Stimulated activated CD4-positive, alpha-beta T cell treated with anti-CD3 and anti-CD28 coated beads, Interleukin-12 subunit alpha, Interleukin-12 subunit beta, amount 100 ng/mL, for 24 hours (primary cell): ENCODE data around the gene RPS14.

Experiments
- DNase-seq, 2 experiments: peaks; one replicate each; pipeline ENCODE4 v3.0.0-alpha.2; 2020; ENCODE audit warnings: low read depth in 2 of 2

The RPS14 gene

DNA sequence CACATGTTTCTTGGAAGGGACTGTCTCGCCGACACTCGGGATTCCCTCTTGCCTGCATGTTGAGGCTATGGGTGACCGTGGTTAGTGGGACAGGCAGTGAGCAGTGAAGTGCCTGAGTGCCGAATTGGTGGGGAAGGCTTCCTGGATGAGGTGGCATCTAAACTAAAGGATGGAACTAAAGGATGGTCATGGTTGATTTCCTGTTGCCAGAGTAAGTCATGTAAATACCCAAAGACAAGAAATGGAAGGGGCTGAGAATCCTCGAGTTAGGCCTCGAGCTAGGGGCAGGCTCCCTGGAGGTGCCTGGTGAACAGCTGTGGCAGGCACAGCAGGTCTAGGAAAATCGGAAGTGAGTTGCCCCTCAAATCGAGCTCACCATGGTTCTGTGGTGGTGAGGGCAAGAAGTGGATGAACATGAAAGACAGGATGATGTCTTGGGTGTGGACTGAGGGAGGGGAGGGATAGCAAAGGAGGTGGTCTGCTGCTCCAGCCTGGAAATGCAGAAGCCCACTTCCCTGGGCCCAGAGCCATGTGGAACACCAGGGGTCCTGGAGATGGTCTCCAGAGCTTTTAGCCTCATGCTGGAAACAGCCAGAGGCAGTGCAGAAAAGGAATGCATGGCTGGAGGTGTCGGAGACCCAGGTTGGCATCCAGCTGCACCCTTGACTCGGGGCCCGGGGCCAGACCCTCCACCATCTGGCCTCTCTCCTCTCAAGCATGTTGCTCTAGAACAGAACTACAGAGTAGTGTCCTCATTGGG, 49.0 kb downstream of the RPS14 start:
- no peak for DNase-seq

- no peak for DNase-seq
Measured at GRCh38 chr5:150399524-150400211, 49.9 kb downstream of the RPS14 start.

GRCh38 chr5:150398722-150399523, 50.6 kb downstream of the RPS14 start:
- no peak for DNase-seq

- no peak for DNase-seq
Measured at GRCh38 chr5:150397782-150398721, 51.5 kb downstream of the RPS14 start.

DNA sequence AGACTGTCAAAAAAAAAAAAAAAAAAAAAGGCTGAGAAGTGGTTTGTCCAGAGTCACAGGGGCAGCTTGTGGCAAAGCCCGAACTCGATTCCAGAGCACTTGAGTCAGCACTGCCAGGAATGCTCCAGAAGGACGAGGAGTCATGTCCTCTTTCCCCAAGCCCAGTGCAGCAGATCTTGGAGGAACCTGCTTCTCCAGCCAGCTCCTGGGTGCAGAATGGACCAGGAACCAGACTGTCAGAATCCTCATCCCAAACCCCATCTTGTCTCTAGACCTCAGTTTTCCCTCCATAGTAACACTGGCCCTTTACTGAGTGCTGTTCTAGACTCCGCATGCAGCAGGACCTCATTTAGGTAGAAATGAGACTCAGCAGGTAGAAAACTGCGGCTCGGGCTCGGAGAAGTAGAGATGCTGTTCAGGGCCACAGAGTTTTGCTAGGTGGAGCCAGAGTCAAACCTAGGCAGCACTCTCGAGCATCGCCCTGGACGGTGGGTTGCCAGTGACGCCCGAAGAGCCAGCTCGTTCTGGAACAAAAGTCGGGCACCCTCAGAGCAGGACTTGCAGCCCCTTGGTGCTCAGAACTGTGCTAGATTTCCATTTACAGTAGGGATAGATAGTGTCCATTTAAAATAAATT, 52.3 kb downstream of the RPS14 start:
- DNase-seq = no peak

DNA sequence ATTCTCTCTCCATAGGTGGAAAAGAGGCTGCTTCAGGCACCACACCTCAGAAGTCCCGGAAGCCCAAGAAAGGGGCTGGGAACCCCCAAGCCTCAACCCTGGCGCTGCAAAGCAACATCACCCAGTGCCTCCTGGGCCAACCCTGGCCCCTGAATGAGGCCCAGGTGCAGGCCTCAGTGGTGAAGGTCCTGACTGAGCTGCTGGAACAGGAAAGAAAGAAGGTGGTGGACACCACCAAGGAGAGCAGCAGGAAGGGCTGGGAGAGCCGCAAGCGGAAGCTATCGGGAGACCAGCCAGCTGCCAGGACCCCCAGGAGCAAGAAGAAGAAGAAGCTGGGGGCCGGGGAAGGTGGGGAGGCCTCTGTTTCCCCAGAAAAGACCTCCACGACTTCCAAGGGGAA, 53.3 kb downstream of the RPS14 start:
- DNase-seq = no peak

- no peak for DNase-seq
Measured at GRCh38 chr5:150395688-150395975, 53.9 kb downstream of the RPS14 start.

DNA sequence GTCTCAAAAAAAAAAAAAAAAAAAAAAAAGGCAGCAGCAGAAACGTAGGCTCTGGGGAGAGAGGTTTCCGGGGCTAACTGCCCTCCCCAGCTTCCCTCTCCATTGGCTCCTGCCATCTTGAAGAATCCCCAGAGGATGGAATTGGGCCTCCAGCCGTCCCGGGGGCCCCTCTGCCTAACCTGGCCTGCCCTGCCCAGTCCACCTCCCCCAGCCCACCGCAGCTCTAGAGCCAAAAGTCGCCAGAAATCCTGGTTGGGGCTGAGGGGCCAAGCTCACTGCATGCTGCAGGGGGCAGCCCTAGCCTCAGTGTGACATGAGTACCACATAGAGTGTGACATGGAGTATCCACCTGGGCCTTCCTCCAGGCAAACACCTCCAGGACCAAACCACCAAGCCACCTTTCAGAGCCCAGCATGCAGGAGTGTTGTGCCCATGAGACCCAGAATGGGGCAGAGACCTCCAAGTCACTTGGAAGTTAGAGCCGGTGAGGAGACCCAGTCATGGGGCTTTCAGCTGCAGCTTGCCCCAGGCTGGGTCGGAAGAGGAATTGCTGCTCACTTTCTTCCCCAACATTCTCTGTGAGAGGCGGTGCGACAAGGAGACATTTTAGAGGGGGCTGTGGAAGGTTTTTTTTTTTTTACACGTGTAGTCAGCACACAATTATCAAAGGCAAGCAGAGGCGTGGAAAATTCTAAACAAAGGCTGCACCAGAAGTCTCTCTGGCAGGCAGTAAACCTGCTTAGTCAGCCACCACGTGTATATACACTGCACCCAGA, 54.4 kb downstream of the RPS14 start:
- DNase-seq = no peak

- DNase-seq = no peak
Measured at GRCh38 chr5:150394131-150394530, 55.4 kb downstream of the RPS14 start.

DNA sequence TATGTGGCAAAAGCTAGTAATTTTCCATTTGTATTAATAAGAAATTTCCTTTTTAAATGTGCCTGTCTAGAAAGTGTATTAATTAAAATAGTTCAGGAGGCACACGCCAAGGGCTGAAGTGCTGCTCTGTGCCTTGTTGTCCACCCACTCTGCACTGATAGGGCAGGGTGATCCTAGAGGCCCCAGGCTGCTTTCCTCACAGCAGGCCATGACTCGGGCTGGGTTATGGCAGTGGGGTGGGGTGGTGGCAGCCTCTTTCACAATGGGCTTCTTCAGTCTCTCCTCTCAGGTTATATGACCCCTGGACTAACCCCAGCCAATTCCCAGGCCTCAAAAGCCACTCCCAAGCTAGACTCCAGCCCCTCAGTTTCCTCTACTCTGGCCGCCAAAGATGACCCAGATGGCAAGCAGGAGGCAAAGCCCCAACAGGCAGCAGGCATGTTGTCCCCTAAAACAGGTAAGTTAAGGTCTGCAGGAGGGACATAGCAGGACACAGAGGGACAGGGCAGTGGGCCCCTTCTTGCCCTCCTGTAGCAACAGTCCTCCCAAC, 56.4 kb downstream of the RPS14 start:
- DNase-seq = no peak

DNA sequence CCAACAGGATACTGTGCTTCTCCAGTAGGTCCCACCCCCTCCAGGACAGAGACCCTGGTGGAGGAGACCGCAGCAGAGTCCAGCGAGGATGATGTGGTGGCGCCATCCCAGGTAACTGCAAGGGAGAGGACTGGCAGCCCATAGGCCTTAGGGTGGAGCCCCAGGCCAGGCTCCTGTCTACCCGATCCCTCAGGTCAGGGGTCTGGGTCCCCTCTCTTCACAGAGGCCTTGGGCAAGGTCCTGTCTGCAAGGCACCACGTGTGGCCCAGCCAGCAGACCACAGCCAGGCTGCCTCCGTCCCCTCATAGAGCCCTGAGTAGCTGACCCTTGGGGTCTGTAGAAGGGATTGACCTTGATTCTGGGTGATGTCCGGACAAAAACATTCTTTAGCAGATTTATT, 56.9 kb downstream of the RPS14 start:
- DNase-seq = no peak
